ENCODE data around the gene CDKAL1. TPM values are rescaled to one million over a fixed set of nuclear protein-coding genes. Genes with fewer than 3 reads are reported as not detected.
A peak's percentile ranks its signal among the peaks of the same experiment; 100 is the strongest.

The CDKAL1 gene
- total RNA-seq, 1 donor from 2014 or later: 11.6 TPM

- intact Hi-C loops (cut with DNase I): no loop called here
- DNase-seq (ENCODE audit: missing footprints): no peak
- no peak for ATAC-seq
Measured at GRCh38 chr6:21163110-21163837, 629.0 kb downstream of the CDKAL1 start.

GRCh38 chr6:21163838-21164180 lies 629.6 kb downstream of the CDKAL1 start:
- intact Hi-C loops (cut with DNase I): no loop called here
- no peak for DNase-seq (ENCODE audit: missing footprints)
- ATAC-seq: no peak

DNA sequence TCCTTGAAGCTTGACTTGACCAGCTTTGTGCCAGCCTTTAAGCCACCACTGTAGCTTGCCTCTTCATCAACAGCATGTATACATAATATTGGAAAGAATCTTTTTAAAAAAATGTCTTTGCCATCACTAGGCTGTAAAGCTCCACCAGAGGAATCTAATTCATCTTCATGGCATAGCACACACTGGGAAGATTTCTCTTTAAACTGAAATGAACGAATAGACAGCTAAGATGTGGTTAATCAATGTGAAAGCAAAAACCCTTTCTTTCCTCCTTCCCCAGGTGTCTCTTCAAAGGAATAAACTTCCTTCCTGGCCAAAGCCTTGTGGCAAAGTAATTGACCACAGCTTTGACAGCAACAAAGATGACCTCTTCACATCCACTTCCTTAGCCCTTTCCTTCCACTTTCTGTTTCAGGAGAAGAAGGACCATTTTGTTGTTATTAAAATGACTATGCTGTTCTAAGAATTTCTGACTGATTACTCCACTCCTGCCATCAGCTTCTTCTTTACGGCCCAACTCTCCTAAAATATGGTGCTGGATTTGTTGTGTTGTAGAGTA lies 630.6 kb downstream of the CDKAL1 start:
- intact Hi-C loops (cut with DNase I): no loop called here

GRCh38 chr6:21166754-21167153 lies 632.5 kb downstream of the CDKAL1 start:
- DNase-seq (ENCODE audit: missing footprints): no peak
- intact Hi-C loops (cut with DNase I): no loop called here
- peak; percentile 74 for ATAC-seq

More for the DNA sequence above, 630.6 kb downstream of the CDKAL1 start:
- no peak for DNase-seq (ENCODE audit: missing footprints)
- ATAC-seq: no peak

DNA sequence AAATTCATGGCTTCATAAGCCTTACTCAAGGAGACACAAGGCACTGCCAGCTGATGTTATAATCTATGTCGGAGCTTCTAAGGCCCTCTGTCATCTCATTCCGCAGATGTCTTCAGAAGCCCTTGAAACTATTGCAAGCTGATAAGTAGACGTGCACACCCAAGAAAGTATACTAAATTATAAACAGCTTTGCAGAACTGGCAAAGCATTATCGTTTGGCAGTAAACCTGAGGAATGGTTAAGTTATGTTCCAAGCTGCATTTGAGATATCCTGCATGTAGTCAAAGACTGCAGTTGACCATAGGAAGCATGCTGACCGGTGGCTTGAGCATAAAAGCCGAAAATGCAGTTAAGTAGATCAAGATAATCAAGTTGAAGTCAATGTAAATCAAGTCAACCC lies 633.5 kb downstream of the CDKAL1 start:
- DNase-seq (ENCODE audit: missing footprints) (no peak), ATAC-seq (no peak)
- intact Hi-C loops (cut with DNase I): no loop called here

DNA sequence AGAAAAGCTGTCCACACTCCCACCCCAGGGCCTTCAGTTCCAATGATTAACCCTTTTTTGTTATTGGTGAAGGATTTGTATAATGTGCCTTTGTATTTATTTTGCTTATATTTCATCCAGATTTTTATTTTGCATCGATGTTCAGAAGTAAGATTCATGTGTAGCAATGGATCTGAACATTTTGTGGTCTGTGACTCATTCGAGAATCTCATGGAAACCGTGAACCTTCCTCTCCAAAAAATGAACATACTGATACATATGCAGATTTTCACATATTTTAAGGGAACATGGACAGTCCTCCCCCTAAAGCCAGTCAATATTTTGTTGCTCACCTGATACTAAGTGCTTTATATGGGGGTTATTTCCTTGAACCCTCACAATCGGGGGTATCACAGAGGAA lies 637.5 kb downstream of the CDKAL1 start:
- no peak for DNase-seq (ENCODE audit: missing footprints)
- intact Hi-C loops (cut with DNase I): no loop called here
- ATAC-seq: no peak

DNA sequence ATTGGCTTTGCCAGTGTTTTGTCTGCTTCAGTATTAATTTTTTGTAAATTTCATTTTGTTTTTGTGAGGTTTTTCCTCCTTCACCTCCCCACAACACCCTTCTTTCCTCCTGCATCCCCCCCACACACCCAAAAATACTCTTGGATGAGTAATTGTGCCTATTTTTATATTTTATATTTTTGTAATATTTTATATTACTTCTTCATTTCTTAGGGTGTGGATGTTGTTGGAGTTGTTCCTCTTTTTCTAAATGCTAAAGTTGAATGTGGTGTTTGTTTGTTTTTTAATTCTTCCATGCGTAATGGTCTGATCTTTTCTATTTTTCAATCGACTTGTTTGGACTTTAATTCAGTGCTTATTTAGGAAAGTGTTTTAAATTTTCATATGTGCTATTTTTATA lies 638.8 kb downstream of the CDKAL1 start:
- DNase-seq (ENCODE audit: missing footprints): no peak
- intact Hi-C loops (cut with DNase I): no loop called here
- no peak for ATAC-seq

GRCh38 chr6:21173678-21174077 lies 639.4 kb downstream of the CDKAL1 start:
- DNase-seq (ENCODE audit: missing footprints): no peak
- no peak for ATAC-seq
- intact Hi-C loops (cut with DNase I): no loop called here

DNA sequence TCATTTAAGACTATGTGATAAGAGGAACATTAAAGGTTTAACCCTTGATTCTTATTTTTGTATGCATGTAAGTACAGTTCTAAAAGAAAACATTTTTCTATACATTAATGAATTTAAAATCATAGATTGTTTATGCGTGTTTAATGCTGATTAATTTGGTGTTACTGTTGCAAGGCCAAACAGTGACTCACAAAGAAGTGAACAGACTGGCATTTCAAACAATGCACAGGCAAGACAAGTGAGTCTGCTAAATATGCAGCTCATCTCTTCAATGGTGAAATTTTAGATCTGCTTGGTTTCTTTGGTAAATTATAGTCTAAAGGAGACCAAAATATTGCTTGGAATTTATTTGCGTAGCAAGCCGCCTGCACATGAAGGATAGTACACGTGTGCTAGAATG lies 641.9 kb downstream of the CDKAL1 start:
- intact Hi-C loops (cut with DNase I): no loop called here
- DNase-seq (ENCODE audit: missing footprints) (no peak), ATAC-seq (no peak)

- ATAC-seq: no peak
- no peak for DNase-seq (ENCODE audit: missing footprints)
- intact Hi-C loops (cut with DNase I): no loop called here
Measured at GRCh38 chr6:21180155-21180554, 645.9 kb downstream of the CDKAL1 start.

DNA sequence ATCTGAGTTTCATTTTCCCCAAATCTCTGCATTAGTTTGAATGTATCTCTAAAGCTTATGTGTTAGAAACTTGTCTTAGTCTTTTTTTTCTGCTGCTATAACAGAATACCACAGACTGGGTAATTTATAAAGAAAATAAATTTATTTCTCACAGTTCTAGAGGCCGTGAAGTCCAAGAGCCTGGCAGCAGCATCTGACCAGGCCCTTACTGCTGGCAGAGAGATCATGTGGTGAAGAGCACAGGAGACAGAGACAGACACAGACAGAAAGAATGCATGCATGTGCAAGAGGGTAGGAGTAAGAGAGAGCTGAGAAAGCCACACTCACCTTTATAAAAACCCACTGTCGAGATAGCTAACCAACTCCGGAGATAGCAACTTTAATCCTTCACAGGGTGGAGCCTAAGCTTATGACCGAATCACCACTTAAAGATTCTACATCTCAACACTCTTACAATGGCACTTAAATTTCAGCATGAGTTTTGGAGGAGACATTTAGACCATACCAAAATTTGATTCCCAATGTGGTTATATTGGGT lies 646.6 kb downstream of the CDKAL1 start:
- ATAC-seq (no peak), DNase-seq (ENCODE audit: missing footprints) (no peak)
- intact Hi-C loops (cut with DNase I): no loop called here

- intact Hi-C loops (cut with DNase I): no loop called here
- ATAC-seq (no peak), DNase-seq (ENCODE audit: missing footprints) (no peak)
Measured at GRCh38 chr6:21181866-21182265, 647.6 kb downstream of the CDKAL1 start.

DNA sequence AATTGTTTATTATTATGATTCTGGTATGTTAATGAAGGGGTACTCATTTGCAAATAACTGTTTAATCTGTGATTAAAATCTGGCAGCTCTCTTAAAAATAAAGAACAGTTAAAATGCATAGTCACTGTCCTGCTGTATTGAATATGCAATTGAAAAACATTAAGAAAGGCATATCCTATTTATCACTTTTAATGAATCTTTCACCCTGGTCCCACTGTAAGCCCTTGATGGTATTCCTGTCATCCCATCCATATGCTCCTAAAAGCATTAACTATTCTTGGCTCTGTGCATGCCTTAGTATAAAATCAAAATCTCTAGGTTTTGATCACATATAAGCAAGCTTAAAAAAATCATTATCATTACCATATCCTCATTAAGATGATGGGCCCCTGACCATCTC lies 648.3 kb downstream of the CDKAL1 start:
- intact Hi-C loops (cut with DNase I): no loop called here
- DNase-seq (ENCODE audit: missing footprints): no peak
- no peak for ATAC-seq

- intact Hi-C loops (cut with DNase I): no loop called here
- DNase-seq (ENCODE audit: missing footprints) (no peak), ATAC-seq (no peak)
Measured at GRCh38 chr6:21185861-21186478, 651.7 kb downstream of the CDKAL1 start.

DNA sequence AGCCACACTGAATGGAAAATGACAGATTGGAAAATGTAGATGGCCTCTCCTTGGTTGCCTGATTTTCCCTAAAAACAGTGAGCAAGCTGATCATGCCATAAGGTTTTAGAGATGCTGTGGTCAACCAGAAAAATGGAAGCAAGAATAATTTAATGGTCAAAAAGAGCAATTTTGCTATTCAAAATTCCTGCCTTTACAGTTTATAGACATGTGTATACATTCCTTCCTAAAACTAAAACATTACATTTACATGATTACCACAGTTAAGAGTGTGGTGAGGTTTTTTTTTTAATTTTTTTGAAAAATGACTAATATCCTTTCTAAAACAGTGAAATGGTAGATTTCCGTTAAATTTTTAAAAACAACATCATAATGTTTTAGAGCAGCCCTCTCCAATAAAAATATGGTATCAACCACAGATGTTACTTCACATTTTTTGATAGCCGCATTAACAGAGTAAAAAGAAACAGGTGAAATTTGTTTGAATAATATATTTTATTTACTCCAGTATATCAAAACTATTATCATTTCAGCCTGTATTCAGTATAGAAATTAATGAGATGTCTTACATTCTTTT lies 652.3 kb downstream of the CDKAL1 start:
- no peak for ATAC-seq
- intact Hi-C loops (cut with DNase I): no loop called here

GRCh38 chr6:21187485-21187884 lies 653.2 kb downstream of the CDKAL1 start:
- no peak for DNase-seq (ENCODE audit: missing footprints)
- intact Hi-C loops (cut with DNase I): no loop called here

More for the DNA sequence above, 652.3 kb downstream of the CDKAL1 start:
- no peak for DNase-seq (ENCODE audit: missing footprints)

GRCh38 chr6:21188505-21189223 lies 654.4 kb downstream of the CDKAL1 start:
- DNase-seq (ENCODE audit: missing footprints) (no peak), ATAC-seq (no peak)
- intact Hi-C loops (cut with DNase I): no loop called here

More at GRCh38 chr6:21187485-21187884, 653.2 kb downstream of the CDKAL1 start:
- no peak for ATAC-seq

GRCh38 chr6:21189759-21190158 lies 655.5 kb downstream of the CDKAL1 start:
- ATAC-seq (no peak), DNase-seq (ENCODE audit: missing footprints) (no peak)
- intact Hi-C loops (cut with DNase I): no loop called here

- intact Hi-C loops (cut with DNase I): no loop called here
- ATAC-seq (no peak), DNase-seq (ENCODE audit: missing footprints) (no peak)
Measured at GRCh38 chr6:21190701-21191100, 656.4 kb downstream of the CDKAL1 start.

Measured in Right ventricle myocardium inferior (tissue), 1 donor.